ENCODE results near the gene GNB1.
A peak's percentile ranks its signal among the peaks of the same experiment; 100 is the strongest.

Gene GNB1

DNA sequence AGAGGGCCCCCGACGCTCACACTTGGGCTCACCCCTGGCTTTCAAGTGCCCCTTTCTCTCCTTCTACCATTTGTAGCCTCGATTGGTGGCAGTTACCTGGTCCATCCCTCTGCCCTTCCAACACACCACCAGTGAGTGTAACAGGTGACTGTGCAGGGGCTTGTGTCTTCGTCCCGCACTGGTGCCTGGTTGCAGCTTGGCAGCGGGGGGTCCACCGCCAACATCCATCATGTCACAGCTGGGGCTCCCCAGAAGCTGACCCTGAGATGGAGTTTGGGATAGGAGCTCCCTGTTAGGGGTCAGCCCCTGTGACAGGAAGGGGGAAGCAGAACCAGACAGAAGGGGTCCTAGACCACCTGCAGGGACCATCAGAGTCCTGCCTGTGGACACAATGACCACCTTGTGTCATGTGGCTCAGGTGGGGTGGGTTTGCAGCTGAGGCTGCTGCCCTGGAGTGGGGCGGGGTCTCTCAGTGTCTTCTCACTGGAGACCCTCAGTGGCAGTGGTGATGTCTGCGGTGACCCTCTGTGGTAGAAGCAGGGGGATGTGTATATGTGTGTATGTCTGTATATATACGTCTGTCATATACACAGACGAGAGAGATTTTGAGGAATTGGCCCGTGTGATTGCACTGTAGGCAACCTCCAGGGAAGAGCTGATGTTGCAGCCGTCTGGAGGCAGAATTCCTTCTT lies 20.6 kb upstream of the GNB1 start:
- TF ChIP-seq, protein P1, sequence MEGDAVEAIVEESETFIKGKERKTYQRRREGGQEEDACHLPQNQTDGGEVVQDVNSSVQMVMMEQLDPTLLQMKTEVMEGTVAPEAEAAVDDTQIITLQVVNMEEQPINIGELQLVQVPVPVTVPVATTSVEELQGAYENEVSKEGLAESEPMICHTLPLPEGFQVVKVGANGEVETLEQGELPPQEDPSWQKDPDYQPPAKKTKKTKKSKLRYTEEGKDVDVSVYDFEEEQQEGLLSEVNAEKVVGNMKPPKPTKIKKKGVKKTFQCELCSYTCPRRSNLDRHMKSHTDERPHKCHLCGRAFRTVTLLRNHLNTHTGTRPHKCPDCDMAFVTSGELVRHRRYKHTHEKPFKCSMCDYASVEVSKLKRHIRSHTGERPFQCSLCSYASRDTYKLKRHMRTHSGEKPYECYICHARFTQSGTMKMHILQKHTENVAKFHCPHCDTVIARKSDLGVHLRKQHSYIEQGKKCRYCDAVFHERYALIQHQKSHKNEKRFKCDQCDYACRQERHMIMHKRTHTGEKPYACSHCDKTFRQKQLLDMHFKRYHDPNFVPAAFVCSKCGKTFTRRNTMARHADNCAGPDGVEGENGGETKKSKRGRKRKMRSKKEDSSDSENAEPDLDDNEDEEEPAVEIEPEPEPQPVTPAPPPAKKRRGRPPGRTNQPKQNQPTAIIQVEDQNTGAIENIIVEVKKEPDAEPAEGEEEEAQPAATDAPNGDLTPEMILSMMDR (IDR thresholded peaks at IDR 0.05; ENCODE audit: low read depth, low read length) = no peak
- H3K4me3 ChIP-seq (ENCODE audit: low read depth, low read length) = no peak overlapping the region

DNA sequence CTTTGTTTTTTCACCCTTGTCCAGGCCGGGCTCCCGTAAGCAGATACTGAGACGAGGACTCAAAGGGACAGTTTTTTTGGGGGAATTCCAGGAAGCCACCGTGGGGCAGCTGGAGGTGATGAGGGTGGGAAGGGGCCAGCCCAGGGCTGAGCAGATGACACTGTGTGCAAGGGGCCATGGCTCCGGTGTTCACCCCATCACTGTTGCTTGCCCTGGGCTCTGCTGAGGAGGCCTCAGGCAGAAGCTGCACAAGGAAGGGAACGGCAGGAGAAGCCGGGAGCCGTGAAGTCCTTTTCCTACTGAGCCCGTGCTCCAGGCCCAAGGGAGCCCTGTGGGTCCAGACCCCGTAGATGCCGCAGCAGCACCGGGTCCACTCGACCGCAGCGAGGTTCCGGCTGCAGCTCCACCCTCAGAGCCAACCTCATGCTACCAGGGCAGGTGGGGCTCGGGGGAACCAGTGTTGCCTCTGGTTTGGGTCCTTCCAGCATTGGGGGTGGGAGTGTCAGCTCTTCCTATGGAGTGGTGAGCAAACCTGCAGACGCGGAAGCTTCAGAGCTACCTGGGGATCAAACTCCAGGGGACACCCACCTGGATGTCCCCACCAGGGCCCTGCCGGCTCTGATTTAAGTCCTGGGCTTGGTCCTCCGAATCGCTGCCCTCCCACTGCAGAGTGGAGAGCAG lies 19.9 kb upstream of the GNB1 start:
- TF ChIP-seq, protein P1 (IDR thresholded peaks at IDR 0.05; ENCODE audit: low read depth, low read length) = no peak
- H3K4me3 ChIP-seq (ENCODE audit: low read depth, low read length) = no peak overlapping the region

DNA sequence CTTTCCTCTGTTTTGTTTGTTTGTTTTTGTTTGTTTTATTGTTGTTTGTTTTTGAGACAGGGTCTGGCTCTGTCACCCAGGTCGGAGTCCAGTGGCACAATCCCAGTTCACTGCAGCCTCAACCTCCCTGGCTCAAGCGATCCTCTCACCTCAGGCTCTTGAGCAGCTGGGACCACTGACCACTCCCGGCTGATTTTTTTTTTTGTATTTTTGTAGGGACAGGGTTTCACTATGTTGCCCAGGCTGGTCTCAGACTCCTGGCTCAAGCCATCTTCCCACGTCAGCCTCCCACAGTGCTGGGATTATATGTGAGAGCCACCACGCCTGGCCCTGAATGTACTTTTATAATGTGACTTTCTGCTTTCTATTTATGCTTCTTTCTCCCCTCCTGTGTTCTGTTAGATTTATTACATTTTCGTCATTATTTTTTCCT lies 19.2 kb upstream of the GNB1 start:
- H3K4me3 ChIP-seq (ENCODE audit: low read depth, low read length) = no peak overlapping the region; the same call in 1 of the 2 replicates
- TF ChIP-seq, protein P1 (IDR thresholded peaks at IDR 0.05; ENCODE audit: low read depth, low read length) = no peak

DNA sequence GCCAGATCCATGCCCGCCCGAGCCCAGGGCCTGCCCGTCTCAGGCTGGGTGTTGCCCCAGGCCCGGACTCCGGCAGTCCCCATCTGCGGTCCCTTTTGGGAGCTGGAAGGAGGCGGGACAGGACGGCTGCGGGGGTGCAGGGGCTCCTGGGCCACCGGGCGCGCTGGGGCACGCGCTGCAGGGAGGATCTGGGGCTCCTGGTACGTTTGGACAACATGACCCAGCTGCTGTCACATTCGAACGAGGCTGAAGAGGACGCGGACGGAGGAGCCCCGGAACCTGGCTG lies 17.6 kb upstream of the GNB1 start:
- TF ChIP-seq, protein P1 (IDR thresholded peaks at IDR 0.05; ENCODE audit: low read depth, low read length) = no peak
- H3K4me3 ChIP-seq (ENCODE audit: low read depth, low read length) = peak overlapping the region; percentile 65

DNA sequence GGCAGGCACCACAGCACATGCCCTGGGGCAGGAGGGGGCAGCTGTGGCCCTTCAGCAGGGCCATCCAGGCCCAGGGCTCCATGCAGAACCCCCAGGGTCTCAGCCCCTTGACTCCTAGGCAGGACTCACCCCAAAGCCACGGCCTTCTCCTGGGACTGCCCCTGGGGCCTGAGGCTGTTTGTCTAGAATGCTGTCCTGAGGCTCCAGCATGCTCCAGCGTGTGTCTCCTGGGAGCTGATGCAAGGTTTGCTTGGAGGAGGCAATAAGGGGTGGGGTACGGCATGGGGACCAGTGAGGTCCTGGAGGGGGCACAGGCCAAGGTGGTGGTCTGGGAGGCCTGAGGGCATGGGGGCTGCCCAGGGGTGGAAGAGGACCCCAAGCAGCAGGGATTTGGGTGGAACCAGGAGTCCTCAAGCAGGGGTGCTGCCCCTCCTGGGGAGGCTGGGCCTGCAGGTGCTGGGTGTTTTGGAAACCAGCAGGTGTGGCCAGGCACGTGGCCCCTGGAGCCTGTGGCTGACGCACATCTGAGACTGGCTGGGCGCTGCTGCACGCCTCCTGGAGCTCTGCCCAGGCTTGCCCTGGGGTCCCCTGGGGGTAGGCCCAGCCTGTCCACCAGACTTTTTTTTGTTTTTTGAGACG lies 16.3 kb upstream of the GNB1 start:
- H3K4me3 ChIP-seq (ENCODE audit: low read depth, low read length) = no peak overlapping the region
- TF ChIP-seq, protein P1 (IDR thresholded peaks at IDR 0.05; ENCODE audit: low read depth, low read length) = no peak

DNA sequence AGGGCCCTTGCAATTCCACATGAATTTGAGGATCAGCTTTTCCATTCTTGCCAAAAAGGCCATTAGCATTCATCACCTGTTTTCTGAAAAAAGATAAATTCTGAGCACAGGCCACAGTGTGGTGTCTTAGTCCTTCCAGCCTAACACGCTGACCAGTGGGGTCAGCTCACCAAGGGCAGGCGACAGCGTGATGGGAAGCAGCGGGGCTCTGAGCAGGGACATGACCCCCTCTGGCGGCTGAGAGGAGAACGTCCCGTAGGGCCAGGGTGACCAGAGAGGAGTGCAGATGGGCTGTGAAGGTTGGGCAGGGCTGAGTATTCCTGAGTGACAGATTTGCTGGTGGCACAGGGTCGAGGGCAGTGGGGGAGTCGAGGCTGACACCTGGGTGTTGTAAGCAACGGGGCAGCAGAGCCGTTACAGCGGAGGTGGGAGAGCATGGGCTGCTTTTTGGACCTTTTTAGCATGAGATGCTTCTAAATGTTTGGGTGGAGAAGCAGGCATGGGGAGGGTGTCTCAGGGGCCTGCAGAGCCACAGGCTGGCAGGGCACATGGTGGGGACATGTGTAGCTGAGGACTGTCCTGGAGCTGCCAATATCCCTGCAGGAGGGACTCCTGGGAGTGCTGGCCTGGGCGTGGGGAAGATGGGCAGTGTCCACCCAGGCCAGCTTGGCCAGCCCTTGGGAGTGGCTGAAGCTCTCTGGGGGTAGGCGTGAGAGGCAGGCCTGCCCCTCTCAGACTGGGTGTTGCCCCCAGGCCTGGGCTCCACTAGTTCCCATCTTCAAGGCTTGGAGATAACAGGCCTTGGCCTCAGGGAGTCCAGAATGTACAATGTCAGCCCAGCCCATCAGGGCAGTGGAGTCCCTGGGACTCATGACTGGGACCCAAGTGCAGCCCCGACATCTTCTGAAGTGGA lies 15.6 kb upstream of the GNB1 start:
- H3K4me3 ChIP-seq (ENCODE audit: low read depth, low read length) = no peak overlapping the region
- TF ChIP-seq, protein P1 (IDR thresholded peaks at IDR 0.05; ENCODE audit: low read depth, low read length) = peak; percentile 94

Data from WI38 (cell line).